ENCODE data around the gene SCTR.

DNA sequence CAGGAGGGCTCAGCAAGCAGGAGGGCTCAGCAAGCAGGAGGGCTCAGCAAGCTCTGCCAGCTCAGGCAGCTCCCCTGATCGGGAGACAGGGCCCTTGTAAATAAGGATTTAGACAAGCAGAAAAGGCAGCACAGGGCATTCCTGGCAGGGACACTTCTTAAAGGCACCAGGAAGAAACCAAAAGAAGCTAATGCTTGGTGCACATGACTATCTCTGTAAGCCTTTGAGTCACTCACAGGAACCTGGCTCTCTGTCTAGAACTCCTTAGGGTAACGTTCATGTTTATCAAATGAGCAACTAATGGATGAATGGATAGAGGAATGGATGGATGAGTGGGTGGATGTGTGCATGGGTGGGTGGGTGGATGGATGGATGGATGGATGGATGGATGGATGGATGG is 64.2 kb downstream of the SCTR start:
- TF ChIP-seq, protein P1, sequence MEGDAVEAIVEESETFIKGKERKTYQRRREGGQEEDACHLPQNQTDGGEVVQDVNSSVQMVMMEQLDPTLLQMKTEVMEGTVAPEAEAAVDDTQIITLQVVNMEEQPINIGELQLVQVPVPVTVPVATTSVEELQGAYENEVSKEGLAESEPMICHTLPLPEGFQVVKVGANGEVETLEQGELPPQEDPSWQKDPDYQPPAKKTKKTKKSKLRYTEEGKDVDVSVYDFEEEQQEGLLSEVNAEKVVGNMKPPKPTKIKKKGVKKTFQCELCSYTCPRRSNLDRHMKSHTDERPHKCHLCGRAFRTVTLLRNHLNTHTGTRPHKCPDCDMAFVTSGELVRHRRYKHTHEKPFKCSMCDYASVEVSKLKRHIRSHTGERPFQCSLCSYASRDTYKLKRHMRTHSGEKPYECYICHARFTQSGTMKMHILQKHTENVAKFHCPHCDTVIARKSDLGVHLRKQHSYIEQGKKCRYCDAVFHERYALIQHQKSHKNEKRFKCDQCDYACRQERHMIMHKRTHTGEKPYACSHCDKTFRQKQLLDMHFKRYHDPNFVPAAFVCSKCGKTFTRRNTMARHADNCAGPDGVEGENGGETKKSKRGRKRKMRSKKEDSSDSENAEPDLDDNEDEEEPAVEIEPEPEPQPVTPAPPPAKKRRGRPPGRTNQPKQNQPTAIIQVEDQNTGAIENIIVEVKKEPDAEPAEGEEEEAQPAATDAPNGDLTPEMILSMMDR (IDR thresholded peaks at IDR 0.05): no peak
- no peak for TF ChIP-seq POLR2A (IDR thresholded peaks at IDR 0.05)
